Stimulated activated memory B cell treated with anti-CD40 and anti-IgM and Interleukin-4, amounts not matched to agents 10 μg/mL and 1 μg/mL and 100 μg/mL, for 72 hours (primary cell): ENCODE measurements around the gene TP53I11.

ENCODE experiments used
- ATAC-seq: fragments of 150-1000 bp; cut with Tn5 transposase; 2 replicates; pipeline ENCODE4 v1.10.0; 2021
- H3K27ac Mint-ChIP-seq: one replicate; pipeline ENCODE4 v1.8.0; 2022; ENCODE audit warnings: mild to moderate bottlenecking, mixed read lengths
- H3K27me3 Mint-ChIP-seq: one replicate; pipeline ENCODE4 v1.8.0; 2022; ENCODE audit warnings: mixed read lengths
- H3K36me3 Mint-ChIP-seq: one replicate; pipeline ENCODE4 v1.8.0; 2022; ENCODE audit warnings: mixed read lengths
- H3K4me1 Mint-ChIP-seq: one replicate; pipeline ENCODE4 v1.8.0; 2022; ENCODE audit warnings: mixed read lengths
- H3K4me3 Mint-ChIP-seq: one replicate; pipeline ENCODE4 v1.8.0; 2022; ENCODE audit warnings: mild to moderate bottlenecking, moderate library complexity, mixed read lengths
- H3K9me3 Mint-ChIP-seq: one replicate; pipeline ENCODE4 v1.8.0; 2022; ENCODE audit warnings: mixed read lengths

Gene TP53I11

GRCh38 chr11:44950625-44951476, at the start of gene TP53I11:
TP53I11 (minus strand) TSS chr11:44950883; CDS start chr11:44938335, 12,548 bp downstream.
- Mint-ChIP-seq H3K4me1 (peaks cover 65% of the 10 kb centered on the region), H3K27me3 (no peaks in the 10 kb centered on the region), H3K27ac (peak within 1 kb of the TSS; percentile 86)

GRCh38 chr11:44999068-44999467, 48.4 kb upstream of the TP53I11 start:
- Mint-ChIP-seq H3K4me1 (no peaks in the 10 kb centered on the region), H3K4me3 (no peak overlapping the region), H3K36me3 (no peaks in the 10 kb centered on the region), H3K9me3 (peaks cover 5% of the 10 kb centered on the region), H3K27ac (no peak overlapping the region), H3K27me3 (peaks cover 14% of the 10 kb centered on the region)
- no peak for ATAC-seq

More at GRCh38 chr11:44950625-44951476, at the start of gene TP53I11:
- peaks cover 6% of the 10 kb centered on the region for H3K36me3 Mint-ChIP-seq
- H3K4me3 Mint-ChIP-seq: peak within 1 kb of the TSS; percentile 94
- no peaks in the 10 kb centered on the region for H3K9me3 Mint-ChIP-seq
- peak; percentile 87 for ATAC-seq

- H3K9me3 Mint-ChIP-seq: peaks cover 5% of the 10 kb centered on the region
- no peak overlapping the region for H3K4me3 Mint-ChIP-seq
- no peak overlapping the region for H3K27ac Mint-ChIP-seq
- no peak for ATAC-seq
- peaks cover 16% of the 10 kb centered on the region for H3K27me3 Mint-ChIP-seq
- no peaks in the 10 kb centered on the region for H3K4me1 Mint-ChIP-seq
- no peaks in the 10 kb centered on the region for H3K36me3 Mint-ChIP-seq
These were observed 47.4 kb upstream of the TP53I11 start for GRCh38 chr11:44998051-44998450.

DNA sequence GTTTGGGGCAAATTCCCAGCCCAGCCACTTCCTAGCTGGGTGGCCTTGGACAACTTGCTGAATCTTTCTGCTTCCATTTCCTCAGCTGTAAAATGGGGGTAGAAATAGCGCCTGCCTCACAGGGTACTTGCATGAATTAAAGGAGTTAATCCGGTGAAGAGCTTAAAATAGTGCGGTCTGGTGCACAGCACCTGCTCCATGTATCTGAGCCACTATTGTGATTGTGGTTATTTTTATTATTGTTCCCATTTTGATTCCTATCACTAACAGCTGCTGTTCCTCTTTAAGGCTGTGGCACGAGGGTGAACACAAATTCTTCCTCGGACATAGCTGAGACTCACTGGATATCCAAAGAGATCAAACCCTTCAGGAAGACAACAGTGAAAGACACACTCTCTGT, 46.9 kb upstream of the TP53I11 start:
- Mint-ChIP-seq H3K4me1 (peaks cover 3% of the 10 kb centered on the region), H3K27me3 (peaks cover 16% of the 10 kb centered on the region), H3K36me3 (no peaks in the 10 kb centered on the region), H3K27ac (no peak overlapping the region), H3K4me3 (no peak overlapping the region), H3K9me3 (peaks cover 5% of the 10 kb centered on the region)
- no peak for ATAC-seq

- Mint-ChIP-seq H3K27me3 (peaks cover 16% of the 10 kb centered on the region), H3K4me3 (no peak overlapping the region), H3K9me3 (no peaks in the 10 kb centered on the region), H3K36me3 (no peaks in the 10 kb centered on the region), H3K4me1 (peaks cover 6% of the 10 kb centered on the region), H3K27ac (no peak overlapping the region)
- ATAC-seq: no peak
These were observed 44.1 kb upstream of the TP53I11 start for GRCh38 chr11:44994753-44995152.

DNA sequence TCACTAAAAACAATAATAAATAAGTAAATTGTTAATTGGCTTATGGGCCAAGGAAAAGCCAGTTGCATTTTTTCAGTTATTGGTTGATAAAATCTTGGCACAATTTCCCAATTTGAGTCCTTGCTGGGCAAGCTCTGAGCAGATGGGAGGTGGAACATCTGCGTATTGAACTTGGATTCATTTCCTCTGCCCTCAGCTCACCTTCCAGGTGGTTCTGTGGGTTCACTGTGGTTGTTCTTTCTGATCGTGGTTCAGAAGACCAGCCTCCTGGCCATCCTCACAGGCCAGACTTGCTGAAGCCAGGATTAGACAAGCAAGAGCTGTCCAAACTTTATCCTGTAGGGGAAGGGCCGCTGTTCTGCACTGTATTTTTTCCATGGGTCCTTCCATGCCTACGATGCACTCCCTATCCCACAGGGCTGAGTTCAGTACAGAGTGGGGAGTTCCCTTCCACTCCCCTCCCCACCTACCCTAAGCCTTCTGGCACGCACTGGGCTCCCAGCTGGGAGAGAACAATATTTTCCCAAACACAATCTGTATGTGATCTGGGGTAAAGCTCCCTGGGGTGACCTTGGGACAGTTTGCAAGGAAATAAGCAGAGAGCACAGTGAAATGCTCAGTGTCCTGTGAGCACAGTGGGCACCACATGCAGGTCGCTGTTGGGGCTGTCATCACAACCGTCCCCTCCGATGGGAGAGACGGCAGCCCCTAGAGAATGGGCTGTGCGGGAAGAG, 43.5 kb upstream of the TP53I11 start:
- Mint-ChIP-seq H3K4me1 (peaks cover 6% of the 10 kb centered on the region), H3K9me3 (no peaks in the 10 kb centered on the region), H3K4me3 (no peak overlapping the region), H3K27me3 (peaks cover 16% of the 10 kb centered on the region), H3K36me3 (no peaks in the 10 kb centered on the region), H3K27ac (no peak overlapping the region)
- ATAC-seq: no peak

DNA sequence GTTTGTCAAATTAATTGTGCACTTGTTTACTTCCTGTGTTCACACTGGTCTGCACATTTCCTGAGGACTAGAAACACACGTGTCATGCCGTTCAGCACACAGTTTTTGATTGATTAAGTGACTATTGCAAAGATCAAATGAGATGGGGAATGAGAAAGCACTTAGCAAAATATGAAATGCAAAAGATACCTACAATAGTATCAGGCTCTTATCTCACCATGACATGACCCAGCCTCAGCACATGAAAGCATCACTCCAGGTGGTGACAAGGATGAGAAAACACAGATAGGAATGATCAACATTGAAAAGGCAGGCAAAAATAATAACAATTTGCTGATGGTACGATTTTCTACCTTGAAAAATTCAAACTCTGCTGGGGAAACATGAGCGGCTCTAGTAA, 42.1 kb upstream of the TP53I11 start:
- peaks cover 6% of the 10 kb centered on the region for H3K4me1 Mint-ChIP-seq
- H3K4me3 Mint-ChIP-seq: no peak overlapping the region
- H3K27me3 Mint-ChIP-seq: peaks cover 26% of the 10 kb centered on the region
- no peak overlapping the region for H3K27ac Mint-ChIP-seq
- no peak for ATAC-seq
- H3K9me3 Mint-ChIP-seq: no peaks in the 10 kb centered on the region
- no peaks in the 10 kb centered on the region for H3K36me3 Mint-ChIP-seq

GRCh38 chr11:44992181-44992582, 41.5 kb upstream of the TP53I11 start:
- H3K4me1 Mint-ChIP-seq: peaks cover 8% of the 10 kb centered on the region
- peaks cover 31% of the 10 kb centered on the region for H3K27me3 Mint-ChIP-seq
- H3K36me3 Mint-ChIP-seq: no peaks in the 10 kb centered on the region
- H3K9me3 Mint-ChIP-seq: no peaks in the 10 kb centered on the region
- H3K4me3 Mint-ChIP-seq: no peak overlapping the region
- H3K27ac Mint-ChIP-seq: no peak overlapping the region
- ATAC-seq: no peak

GRCh38 chr11:44990665-44991064, 40.0 kb upstream of the TP53I11 start:
- Mint-ChIP-seq H3K27ac (no peak overlapping the region), H3K4me3 (no peak overlapping the region), H3K4me1 (peaks cover 22% of the 10 kb centered on the region), H3K27me3 (peaks cover 31% of the 10 kb centered on the region), H3K36me3 (no peaks in the 10 kb centered on the region), H3K9me3 (no peaks in the 10 kb centered on the region)
- no peak for ATAC-seq

- Mint-ChIP-seq H3K27me3 (peaks cover 27% of the 10 kb centered on the region), H3K9me3 (no peaks in the 10 kb centered on the region), H3K4me3 (no peak overlapping the region), H3K36me3 (no peaks in the 10 kb centered on the region), H3K27ac (no peak overlapping the region), H3K4me1 (peaks cover 22% of the 10 kb centered on the region)
- no peak for ATAC-seq
These were observed 39.3 kb upstream of the TP53I11 start for GRCh38 chr11:44989831-44990566.

DNA sequence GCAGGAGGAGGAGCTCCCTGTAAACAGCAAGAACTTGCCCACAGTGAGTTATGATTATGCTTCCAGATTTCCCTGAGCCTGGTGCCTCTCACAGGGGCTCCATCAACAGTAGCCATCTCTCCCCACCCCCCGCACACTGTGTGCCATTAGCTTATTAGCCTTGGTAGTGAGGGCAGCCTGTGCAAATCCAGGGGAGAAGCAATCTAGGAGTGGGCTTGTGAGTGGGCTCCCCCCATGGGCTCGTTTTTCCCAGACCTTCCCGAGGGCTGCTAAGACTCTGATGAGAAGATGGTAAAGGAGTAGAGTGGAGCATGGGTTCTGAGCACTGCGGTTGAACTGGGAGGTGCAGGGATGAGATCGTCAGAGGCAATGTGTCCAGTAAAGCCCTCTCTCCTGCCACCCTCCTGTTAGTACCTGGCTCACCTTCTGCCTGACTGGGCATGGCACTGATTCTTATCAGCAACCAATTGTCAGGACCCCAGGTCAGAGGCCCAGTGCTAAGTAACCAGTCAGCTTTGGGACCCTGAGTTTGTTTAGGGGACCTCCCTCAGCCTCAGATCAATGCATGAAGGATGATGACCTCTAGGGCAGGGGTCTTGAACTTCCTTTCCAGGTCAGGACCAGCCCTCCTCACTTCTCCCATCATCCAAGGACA, 38.4 kb upstream of the TP53I11 start:
- Mint-ChIP-seq H3K27ac (no peak overlapping the region), H3K4me3 (no peak overlapping the region), H3K9me3 (no peaks in the 10 kb centered on the region), H3K36me3 (no peaks in the 10 kb centered on the region), H3K27me3 (peaks cover 18% of the 10 kb centered on the region), H3K4me1 (peaks cover 22% of the 10 kb centered on the region)
- no peak for ATAC-seq

DNA sequence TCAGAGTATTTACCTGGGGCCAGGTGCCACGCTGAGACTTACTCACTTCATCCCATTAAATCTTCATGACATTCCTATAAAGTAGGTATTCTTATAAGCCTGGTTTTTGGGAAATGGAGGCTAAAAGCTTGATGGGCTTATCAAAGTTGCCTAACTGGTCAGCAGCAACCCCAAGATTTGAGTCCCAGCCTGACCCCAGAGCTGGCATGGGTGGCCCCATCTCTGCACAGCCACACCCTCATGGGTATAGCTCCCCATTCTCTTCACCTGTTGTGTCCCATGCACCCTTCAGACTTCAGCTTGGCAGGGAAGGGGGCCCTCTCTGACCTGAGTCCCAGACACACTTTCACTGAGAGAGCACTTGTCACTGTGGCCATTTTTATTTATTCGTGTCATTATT, 37.4 kb upstream of the TP53I11 start:
- peak overlapping the region; percentile 57 for H3K27ac Mint-ChIP-seq
- no peaks in the 10 kb centered on the region for H3K9me3 Mint-ChIP-seq
- peaks cover 22% of the 10 kb centered on the region for H3K4me1 Mint-ChIP-seq
- H3K27me3 Mint-ChIP-seq: peaks cover 15% of the 10 kb centered on the region
- H3K4me3 Mint-ChIP-seq: no peak overlapping the region
- H3K36me3 Mint-ChIP-seq: no peaks in the 10 kb centered on the region
- no peak for ATAC-seq

DNA sequence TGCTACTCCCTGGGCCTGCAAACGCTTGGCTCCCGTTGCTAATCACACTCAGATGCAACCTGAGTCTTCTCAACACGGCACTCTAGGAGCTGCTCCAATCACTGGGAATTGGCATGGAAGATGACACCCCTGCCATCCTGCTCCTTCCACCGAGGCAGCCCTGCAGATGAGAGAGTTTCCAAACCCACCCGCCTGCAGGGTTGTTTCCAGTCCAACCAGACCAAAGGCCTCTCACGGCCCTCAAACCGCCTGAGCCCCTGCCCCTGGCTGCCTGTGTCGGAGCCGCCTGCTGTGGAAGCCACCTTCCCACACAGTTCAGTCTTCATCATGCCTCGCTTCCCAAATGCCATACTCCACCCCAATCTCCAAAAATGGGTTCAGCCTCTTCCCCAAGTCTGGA, 36.8 kb upstream of the TP53I11 start:
- Mint-ChIP-seq H3K27me3 (peaks cover 15% of the 10 kb centered on the region), H3K27ac (peak overlapping the region; percentile 57)

GRCh38 chr11:44986315-44986714, 35.6 kb upstream of the TP53I11 start:
- peak; percentile 10 for ATAC-seq
- H3K9me3 Mint-ChIP-seq: no peaks in the 10 kb centered on the region
- no peaks in the 10 kb centered on the region for H3K36me3 Mint-ChIP-seq
- no peak overlapping the region for H3K4me3 Mint-ChIP-seq
- peaks cover 15% of the 10 kb centered on the region for H3K27me3 Mint-ChIP-seq
- H3K27ac Mint-ChIP-seq: peak overlapping the region; percentile 33
- peaks cover 16% of the 10 kb centered on the region for H3K4me1 Mint-ChIP-seq

More for the DNA sequence above, 36.8 kb upstream of the TP53I11 start:
- Mint-ChIP-seq H3K36me3 (no peaks in the 10 kb centered on the region), H3K4me3 (no peak overlapping the region), H3K9me3 (no peaks in the 10 kb centered on the region), H3K4me1 (peaks cover 18% of the 10 kb centered on the region)
- ATAC-seq: no peak

GRCh38 chr11:44985721-44986120, 35.0 kb upstream of the TP53I11 start:
- Mint-ChIP-seq H3K9me3 (no peaks in the 10 kb centered on the region), H3K4me3 (no peak overlapping the region), H3K4me1 (peaks cover 16% of the 10 kb centered on the region), H3K27ac (no peak overlapping the region), H3K27me3 (peaks cover 15% of the 10 kb centered on the region), H3K36me3 (no peaks in the 10 kb centered on the region)
- ATAC-seq: peak; percentile 37
